Mesodermal cell (in vitro differentiated cells): ENCODE measurements around the gene ECSIT.
"Not testable (repeated sequence)": the region's sequence is repeated elsewhere in the genome, so short reads cannot be mapped to it uniquely, and the experiment has no call there.

Experiments
- H3K27ac ChIP-seq: 2 replicates; pipeline ENCODE4 v1.7.0; 2013; ENCODE audit warnings: mild to moderate bottlenecking, low read depth, low read length, moderate library complexity; ENCODE audit not compliant: severe bottlenecking
- H3K36me3 ChIP-seq: 2 replicates; pipeline ENCODE4 v1.7.1; 2013; ENCODE audit warnings: mild to moderate bottlenecking, low read length, moderate library complexity; ENCODE audit not compliant: control insufficient read depth, insufficient read depth
- H3K4me1 ChIP-seq: one replicate; pipeline ENCODE4 v1.7.1; 2013; ENCODE audit warnings: mild to moderate bottlenecking, low read length; ENCODE audit not compliant: insufficient read depth, control insufficient read depth, poor library complexity, severe bottlenecking
- H3K4me3 ChIP-seq: 2 replicates; pipeline ENCODE4 v1.7.0; 2013; ENCODE audit warnings: low read length, control low read depth, mild to moderate bottlenecking; ENCODE audit not compliant: insufficient read depth, poor library complexity, severe bottlenecking; ENCODE audit errors: extremely low read depth
- H3K9me3 ChIP-seq: 2 replicates; pipeline ENCODE4 v1.7.1; 2013; ENCODE audit warnings: mild to moderate bottlenecking, low read length, moderate library complexity; ENCODE audit not compliant: control insufficient read depth
- WGBS, 2 experiments: methylation state at CpG; one replicate each; pipeline ENCODE4 v1.1.5; 2013; ENCODE audit warnings: missing lambda C conversion rate in 2 of 2; ENCODE audit not compliant: insufficient coverage in 2 of 2; 5-methylcytosine and 5-hydroxymethylcytosine counted together

Gene ECSIT

GRCh38 chr19:11475343-11475742 lies 53.6 kb downstream of the ECSIT start:
- not testable (repeated sequence) for H3K27ac ChIP-seq, H3K4me1 ChIP-seq, H3K36me3 ChIP-seq, H3K9me3 ChIP-seq, H3K4me3 ChIP-seq
- 100% methylated on average over 1 of the region's 3 CpGs for WGBS, 2 experiments

GRCh38 chr19:11473725-11474124 lies 55.2 kb downstream of the ECSIT start:
- no peaks in the 10 kb centered on the region for H3K36me3 ChIP-seq
- H3K9me3 ChIP-seq: no peaks in the 10 kb centered on the region
- 100% methylated on average over 2 of the region's 4 CpGs; no CpG with 5 or more reads in 1 of the 2 experiments for WGBS, 2 experiments
- H3K4me3 ChIP-seq: no peak overlapping the region
- no peak overlapping the region for H3K27ac ChIP-seq
- no peaks in the 10 kb centered on the region for H3K4me1 ChIP-seq

- not testable (repeated sequence) for H3K4me3 ChIP-seq, H3K36me3 ChIP-seq
- 72 to 100% methylated on average over 2 to 7 of the region's 8 CpGs for WGBS, 2 experiments
Measured at GRCh38 chr19:11468266-11468845, 60.6 kb downstream of the ECSIT start.

GRCh38 chr19:11465600-11465999 lies 63.3 kb downstream of the ECSIT start:
- WGBS, 2 experiments: 46 to 60% methylated on average over 5 to 7 of the region's 8 CpGs
- Histone ChIP-seq H3K9me3 (no peaks in the 10 kb centered on the region), H3K27ac (no peak overlapping the region), H3K4me3 (no peak overlapping the region), H3K4me1 (no peaks in the 10 kb centered on the region), H3K36me3 (no peaks in the 10 kb centered on the region)

More at GRCh38 chr19:11468266-11468845, 60.6 kb downstream of the ECSIT start:
- not testable (repeated sequence) for H3K27ac ChIP-seq, H3K4me1 ChIP-seq, H3K9me3 ChIP-seq

GRCh38 chr19:11464333-11465265 lies 64.3 kb downstream of the ECSIT start:
- H3K4me1 ChIP-seq: no peaks in the 10 kb centered on the region
- H3K36me3 ChIP-seq: no peaks in the 10 kb centered on the region
- WGBS, 2 experiments: 84% methylated on average over 8 to 11 of the region's 11 CpGs
- H3K27ac ChIP-seq: no peak overlapping the region
- no peaks in the 10 kb centered on the region for H3K9me3 ChIP-seq
- no peak overlapping the region for H3K4me3 ChIP-seq

- WGBS, 2 experiments: 86 to 91% methylated on average over 11 to 12 of the region's 12 CpGs
- no peaks in the 10 kb centered on the region for H3K36me3 ChIP-seq
- H3K4me1 ChIP-seq: no peaks in the 10 kb centered on the region
- no peak overlapping the region for H3K27ac ChIP-seq
- H3K9me3 ChIP-seq: no peaks in the 10 kb centered on the region
- no peak overlapping the region for H3K4me3 ChIP-seq
Measured at GRCh38 chr19:11463391-11463790, 65.5 kb downstream of the ECSIT start.

- 40 to 83% methylated on average over 1 of the region's 2 CpGs for WGBS, 2 experiments
- Histone ChIP-seq H3K4me1 (no peaks in the 10 kb centered on the region), H3K27ac (no peak overlapping the region), H3K4me3 (no peak overlapping the region), H3K36me3 (no peaks in the 10 kb centered on the region), H3K9me3 (no peaks in the 10 kb centered on the region)
Measured at GRCh38 chr19:11461453-11461852, 67.5 kb downstream of the ECSIT start.

- Histone ChIP-seq H3K27ac (no peak overlapping the region), H3K36me3 (no peaks in the 10 kb centered on the region), H3K4me1 (no peaks in the 10 kb centered on the region), H3K4me3 (no peak overlapping the region), H3K9me3 (no peaks in the 10 kb centered on the region)
- 88 to 94% methylated on average over 2 of the region's 4 CpGs for WGBS, 2 experiments
Measured at GRCh38 chr19:11460207-11460606, 68.7 kb downstream of the ECSIT start.

GRCh38 chr19:11458912-11459311 lies 70.0 kb downstream of the ECSIT start:
- WGBS, 2 experiments: 83% methylated on average over 2 to 7 of the region's 11 CpGs

GRCh38 chr19:11458236-11458900 lies 70.6 kb downstream of the ECSIT start:
- no peaks in the 10 kb centered on the region for H3K36me3 ChIP-seq
- no peaks in the 10 kb centered on the region for H3K4me1 ChIP-seq
- no peak overlapping the region for H3K4me3 ChIP-seq
- WGBS, 2 experiments: 92 to 97% methylated on average over 18 to 19 of the region's 19 CpGs
- H3K9me3 ChIP-seq: no peaks in the 10 kb centered on the region
- H3K27ac ChIP-seq: no peak overlapping the region

More at GRCh38 chr19:11458912-11459311, 70.0 kb downstream of the ECSIT start:
- not testable (repeated sequence) for H3K27ac ChIP-seq, H3K4me3 ChIP-seq, H3K4me1 ChIP-seq, H3K9me3 ChIP-seq, H3K36me3 ChIP-seq
